ENCODE results near the gene TRABD2B.

Gene TRABD2B

DNA sequence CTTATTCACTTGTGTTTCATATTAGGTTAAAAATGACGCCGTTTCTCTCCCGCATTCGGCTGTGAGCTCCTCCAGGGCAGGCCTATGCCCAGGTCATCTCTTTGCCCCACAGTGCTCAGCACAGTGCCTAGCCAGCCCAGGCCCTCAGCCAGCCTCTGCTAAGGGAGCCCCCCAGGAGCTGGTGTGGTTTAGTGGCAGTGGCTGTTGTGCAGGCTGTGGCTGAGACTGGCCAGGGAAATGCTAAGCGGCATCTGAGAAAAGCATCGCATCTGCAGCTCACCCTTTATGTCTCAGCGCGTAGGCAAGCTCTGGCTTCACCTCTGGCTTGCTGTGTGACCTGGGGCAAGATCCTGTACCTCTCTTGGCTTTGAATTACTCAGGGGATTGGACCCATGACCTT, 275.1 kb downstream of the TRABD2B start:
- H3K9ac ChIP-seq, result no peak overlapping the region
- H3K36me3 ChIP-seq, result no peaks in the 10 kb centered on the region
- no peak overlapping the region for H3K27ac ChIP-seq
- no peak for TF ChIP-seq Cebpa-rat (IDR thresholded peaks at IDR 0.05)
- no peaks in the 10 kb centered on the region for H3K9me3 ChIP-seq (replicated peaks in 1 of 11)
- H3K4me2 ChIP-seq, result no peak overlapping the region
- H3K4me3 ChIP-seq, result no peak overlapping the region
- H3K4me1 ChIP-seq, result peaks cover 0 to 15% (median 6%) of the 10 kb centered on the region in 10 experiments; a peak in 10 of 20 replicates
- no peaks in the 10 kb centered on the region; a peak in 3 of 22 replicates for H4K20me1 ChIP-seq
- H3K27me3 ChIP-seq, result peaks cover 14 to 19% (median 18%) of the 10 kb centered on the region in 11 experiments; a peak in 21 of 22 replicates

DNA sequence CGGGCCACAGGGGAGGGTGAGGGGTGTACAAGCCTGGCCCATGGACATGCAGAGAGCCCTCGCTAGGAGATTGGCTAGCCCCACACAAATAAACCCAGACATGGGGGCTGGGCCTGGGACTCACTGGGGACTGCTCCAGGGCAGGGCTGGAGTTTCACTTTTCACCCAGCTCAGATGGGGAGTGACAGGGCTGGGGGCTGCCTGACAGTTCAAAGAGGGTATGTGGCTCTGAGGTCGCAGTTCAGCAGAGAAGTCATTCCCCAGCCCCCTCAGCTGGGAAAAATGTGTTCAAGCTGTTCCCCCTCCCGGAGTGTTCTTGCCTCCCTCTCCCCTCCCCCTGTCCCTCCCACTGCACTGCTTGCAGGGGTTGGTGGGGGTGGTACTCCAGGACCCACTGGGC, 277.1 kb downstream of the TRABD2B start:
- Histone ChIP-seq H4K20me1 (no peaks in the 10 kb centered on the region; a peak in 2 of 22 replicates), H3K36me3 (no peaks in the 10 kb centered on the region), H3K9me3 (replicated peaks in 1 of 11) (no peaks in the 10 kb centered on the region), H3K4me2 (no peak overlapping the region), H3K9ac (no peak overlapping the region), H3K27ac (no peak overlapping the region), H3K4me1 (peaks cover 0 to 7% (median 0%) of the 10 kb centered on the region in 10 experiments; a peak in 2 of 20 replicates), H3K4me3 (no peak overlapping the region), H3K27me3 (peaks cover 5 to 10% (median 8%) of the 10 kb centered on the region in 11 experiments; a peak in 18 of 22 replicates)
- no peak for TF ChIP-seq Cebpa-rat (IDR thresholded peaks at IDR 0.05)

DNA sequence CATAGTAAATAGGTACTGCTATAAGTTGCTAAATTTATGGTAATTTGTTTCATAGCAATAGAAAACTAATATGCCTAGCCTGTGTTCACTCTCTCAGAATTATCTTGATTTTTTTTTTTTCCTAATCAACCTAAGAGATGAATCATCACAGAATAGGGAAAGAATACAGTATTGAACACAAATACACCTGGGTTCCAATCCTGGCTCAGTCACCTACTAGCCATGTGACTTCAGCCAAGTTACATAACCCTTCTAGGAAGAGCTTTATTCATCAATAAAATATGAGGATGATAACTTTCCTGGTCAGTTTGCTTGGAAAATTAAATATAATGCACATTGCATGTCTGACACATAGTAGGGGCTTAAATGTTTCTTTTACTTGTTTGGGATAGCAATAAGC, 279.8 kb downstream of the TRABD2B start:
- no peak for TF ChIP-seq Cebpa-rat (IDR thresholded peaks at IDR 0.05)
- Histone ChIP-seq H3K4me2 (no peak overlapping the region), H3K27me3 (peaks cover 6 to 15% (median 9%) of the 10 kb centered on the region in 11 experiments; a peak in 20 of 22 replicates), H3K4me1 (peaks cover 0 to 7% (median 0%) of the 10 kb centered on the region in 10 experiments; a peak in 2 of 20 replicates), H3K9me3 (replicated peaks in 1 of 11) (no peaks in the 10 kb centered on the region), H3K4me3 (no peak overlapping the region), H3K36me3 (no peaks in the 10 kb centered on the region), H3K27ac (no peak overlapping the region), H4K20me1 (no peaks in the 10 kb centered on the region; a peak in 2 of 22 replicates), H3K9ac (no peak overlapping the region)

DNA sequence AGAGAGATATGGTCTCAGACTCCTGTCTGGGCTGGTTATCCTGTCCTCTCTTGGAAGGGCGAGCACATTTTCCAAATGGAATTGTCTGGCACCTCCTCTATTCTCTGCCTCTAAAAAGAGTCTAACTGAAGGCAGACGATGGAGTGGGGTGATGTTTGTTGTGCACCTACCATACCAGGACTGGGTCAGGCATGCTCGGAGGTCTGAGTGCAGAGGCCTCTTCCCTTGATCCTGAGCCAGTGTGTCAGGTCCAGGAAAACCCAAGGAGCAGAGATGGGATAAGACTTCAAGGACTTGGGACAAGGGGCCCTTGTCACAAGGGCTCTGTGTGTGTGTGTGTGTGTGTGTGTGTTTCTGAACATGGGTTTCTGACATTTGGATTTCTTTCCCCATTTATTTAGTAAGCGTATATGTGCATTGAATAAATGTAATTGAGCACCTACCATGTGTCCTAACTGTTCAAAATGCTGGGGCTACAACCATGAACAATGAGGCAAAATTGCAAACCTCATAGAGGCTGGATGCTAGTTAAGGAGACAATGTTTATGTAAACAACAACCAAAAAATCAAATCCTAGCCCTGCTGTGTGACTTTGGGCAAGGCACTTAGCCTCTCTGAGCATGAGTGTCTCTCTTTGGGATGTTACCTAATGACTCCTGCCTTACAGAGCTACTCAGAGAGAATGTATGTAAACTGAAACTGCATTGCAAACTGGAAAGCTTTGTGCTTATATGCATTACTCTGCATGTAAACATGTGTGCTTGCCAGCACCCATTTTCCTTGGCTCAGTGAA, 283.0 kb downstream of the TRABD2B start:
- TF ChIP-seq Cebpa-rat (IDR thresholded peaks at IDR 0.05), result no peak
- Histone ChIP-seq H3K4me2 (no peak overlapping the region), H3K4me1 (peaks cover 8 to 17% (median 11%) of the 10 kb centered on the region in 10 experiments; a peak in 19 of 20 replicates), H3K4me3 (no peak overlapping the region), H4K20me1 (peaks cover 0 to 21% (median 12%) of the 10 kb centered on the region in 11 experiments; a peak in 16 of 22 replicates), H3K27ac (no peak overlapping the region), H3K9ac (no peak overlapping the region), H3K27me3 (peaks cover 38 to 47% (median 41%) of the 10 kb centered on the region in 11 experiments), H3K9me3 (replicated peaks in 1 of 11) (no peaks in the 10 kb centered on the region), H3K36me3 (no peaks in the 10 kb centered on the region)

DNA sequence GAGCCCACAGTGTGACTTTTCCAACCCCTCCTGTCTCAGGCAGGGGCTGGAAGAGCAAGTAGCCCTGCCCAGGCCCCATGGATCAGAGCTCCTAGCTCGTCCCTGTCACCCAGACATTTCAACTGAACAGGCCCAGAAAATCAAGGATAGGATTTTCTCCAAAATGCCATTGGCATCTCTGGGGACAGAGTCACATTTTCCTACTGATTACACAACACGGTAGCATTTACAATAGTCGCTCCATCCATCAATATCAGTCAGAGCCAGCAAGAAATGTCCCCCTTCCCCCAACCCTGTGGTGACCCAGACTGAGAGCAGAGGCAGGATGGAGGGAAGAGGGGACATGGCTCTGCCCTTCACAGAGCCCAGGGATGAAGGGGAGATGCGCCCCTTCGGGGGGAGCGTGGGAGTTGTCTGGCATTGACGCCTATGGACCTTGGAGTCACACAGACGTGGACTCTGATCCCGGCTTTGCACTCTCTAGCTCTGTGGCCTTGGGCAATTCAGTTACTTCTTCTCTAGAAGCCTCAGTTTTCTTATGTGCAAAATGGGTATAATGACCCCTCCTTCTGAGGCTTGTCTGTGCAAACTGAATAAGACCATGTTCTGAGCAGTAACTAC, 283.7 kb downstream of the TRABD2B start:
- no peak overlapping the region for H3K4me2 ChIP-seq
- no peak overlapping the region for H3K9ac ChIP-seq
- H3K4me3 ChIP-seq, result no peak overlapping the region
- no peak for TF ChIP-seq Cebpa-rat (IDR thresholded peaks at IDR 0.05)
- H3K27me3 ChIP-seq, result peaks cover 45 to 54% (median 48%) of the 10 kb centered on the region in 11 experiments
- no peak overlapping the region for H3K27ac ChIP-seq
- peaks cover 14 to 24% (median 19%) of the 10 kb centered on the region in 10 experiments; a peak in 19 of 20 replicates for H3K4me1 ChIP-seq
- H3K36me3 ChIP-seq, result no peaks in the 10 kb centered on the region
- no peaks in the 10 kb centered on the region for H3K9me3 ChIP-seq (replicated peaks in 1 of 11)
- H4K20me1 ChIP-seq, result peaks cover 0 to 29% (median 16%) of the 10 kb centered on the region in 11 experiments; a peak in 16 of 22 replicates

DNA sequence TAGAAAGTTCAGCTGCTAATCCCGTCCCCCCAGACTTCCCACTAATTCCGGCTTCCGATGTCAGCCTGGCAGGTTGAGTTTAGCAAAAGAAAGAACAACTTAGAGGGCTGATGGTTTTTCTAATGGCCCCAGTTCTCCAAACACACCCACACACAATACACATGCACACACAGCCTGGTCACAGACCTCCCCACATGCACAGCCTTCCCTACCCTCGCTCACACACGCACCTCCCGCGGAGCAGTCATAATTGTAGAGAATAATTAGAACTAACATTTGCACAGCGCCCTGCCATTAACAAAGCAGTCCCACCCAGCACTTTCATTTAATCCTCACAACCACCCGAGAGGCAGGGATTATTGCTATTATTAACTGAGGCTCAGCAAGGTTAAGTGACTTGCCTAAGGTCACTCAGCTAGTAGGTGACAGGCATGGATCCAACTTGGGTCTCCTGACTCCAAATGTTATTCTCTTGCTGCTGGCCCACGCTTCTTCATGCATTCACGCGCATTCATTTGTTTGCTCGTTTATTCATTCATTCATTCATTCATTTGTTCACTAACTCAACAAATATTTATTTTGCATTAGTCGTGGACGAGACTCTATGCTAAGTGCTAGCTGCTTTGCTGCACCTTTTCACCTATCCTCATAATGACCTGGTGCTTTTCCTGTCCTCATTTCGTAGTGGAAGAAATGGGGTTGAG, 284.4 kb downstream of the TRABD2B start:
- Histone ChIP-seq H3K4me3 (no peak overlapping the region), H3K4me1 (peaks cover 14 to 25% (median 20%) of the 10 kb centered on the region in 10 experiments; a peak in 19 of 20 replicates), H3K27me3 (peaks cover 52 to 61% (median 55%) of the 10 kb centered on the region in 11 experiments), H3K27ac (no peak overlapping the region), H4K20me1 (peaks cover 0 to 33% (median 17%) of the 10 kb centered on the region in 11 experiments; a peak in 16 of 22 replicates), H3K9ac (no peak overlapping the region), H3K9me3 (replicated peaks in 1 of 11) (no peaks in the 10 kb centered on the region), H3K4me2 (no peak overlapping the region), H3K36me3 (no peaks in the 10 kb centered on the region)
- TF ChIP-seq Cebpa-rat (IDR thresholded peaks at IDR 0.05), result no peak

DNA sequence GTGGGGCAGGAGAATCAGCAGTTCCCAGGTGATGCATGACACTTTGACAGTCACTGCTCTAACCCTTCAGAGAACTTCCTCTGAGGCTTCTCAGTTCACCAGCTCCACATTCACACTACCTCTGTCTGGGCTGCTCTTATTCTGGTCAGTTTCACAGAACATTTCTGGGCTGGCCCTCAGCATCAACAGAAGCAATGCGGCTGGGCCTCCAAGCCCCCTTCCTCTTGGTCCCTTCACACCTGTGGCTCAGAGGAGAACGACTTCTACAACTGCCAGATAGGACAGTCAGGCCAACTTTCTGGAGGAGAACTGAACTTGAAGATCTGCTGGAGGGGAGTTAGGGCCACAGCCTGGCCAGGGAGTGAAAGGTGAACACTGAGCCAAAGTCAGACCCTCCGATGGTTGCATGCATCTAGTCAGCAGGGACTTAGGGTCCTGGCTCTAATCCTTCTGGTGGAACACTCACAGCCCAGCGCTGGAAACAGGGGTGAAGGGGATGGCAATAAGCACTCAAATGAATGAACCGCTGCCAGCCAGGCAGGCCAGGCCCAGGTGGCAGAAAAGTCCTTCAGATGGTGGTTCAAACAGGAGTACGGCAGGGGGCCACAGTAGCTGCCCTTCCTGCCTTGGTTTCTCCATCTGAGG, 285.2 kb downstream of the TRABD2B start:
- peaks cover 60 to 69% (median 63%) of the 10 kb centered on the region in 11 experiments for H3K27me3 ChIP-seq
- H3K27ac ChIP-seq, result no peak overlapping the region
- H3K9ac ChIP-seq, result no peak overlapping the region
- H4K20me1 ChIP-seq, result peaks cover 0 to 33% (median 17%) of the 10 kb centered on the region in 11 experiments; a peak in 16 of 22 replicates
- no peaks in the 10 kb centered on the region for H3K9me3 ChIP-seq (replicated peaks in 1 of 11)
- no peak overlapping the region for H3K4me2 ChIP-seq
- no peak for TF ChIP-seq Cebpa-rat (IDR thresholded peaks at IDR 0.05)
- H3K36me3 ChIP-seq, result no peaks in the 10 kb centered on the region
- no peak overlapping the region for H3K4me3 ChIP-seq
- H3K4me1 ChIP-seq, result peaks cover 14 to 25% (median 20%) of the 10 kb centered on the region in 10 experiments; a peak in 19 of 20 replicates

DNA sequence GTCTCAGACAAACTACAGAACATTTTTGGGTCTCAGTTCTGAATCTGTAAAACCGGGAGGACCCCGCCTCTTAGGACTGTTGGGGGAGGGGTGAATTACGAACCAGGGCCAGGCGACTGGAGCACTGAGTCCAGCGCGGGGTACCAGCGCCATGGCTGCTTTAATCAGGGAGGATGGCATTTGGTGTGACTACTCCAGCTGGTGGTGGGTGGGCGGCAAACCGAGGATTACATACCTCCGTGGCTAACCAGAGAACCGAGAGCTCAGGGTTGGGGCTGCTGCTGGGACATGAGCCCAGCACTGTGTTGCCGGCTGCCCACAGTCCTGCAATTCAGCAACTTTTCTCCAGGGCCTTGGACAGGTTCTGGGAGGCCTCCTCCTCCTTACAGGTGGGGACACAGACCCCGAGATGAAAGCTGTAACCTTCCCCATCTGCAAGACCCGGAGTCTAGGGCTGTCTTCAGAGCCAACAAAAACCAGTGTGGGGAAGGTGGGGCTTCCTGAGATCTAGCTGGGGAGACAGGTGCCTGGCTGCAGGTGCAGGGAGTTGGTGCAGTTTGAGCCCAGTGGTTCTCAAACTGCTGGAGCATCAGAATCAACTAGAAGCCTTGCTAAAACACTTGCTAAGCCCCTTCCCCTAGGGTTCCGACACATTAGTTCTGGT, 285.9 kb downstream of the TRABD2B start:
- H3K4me1 ChIP-seq, result peaks cover 14 to 25% (median 20%) of the 10 kb centered on the region in 10 experiments; a peak in 19 of 20 replicates
- H3K4me2 ChIP-seq, result no peak overlapping the region
- peaks cover 0 to 33% (median 17%) of the 10 kb centered on the region in 11 experiments; a peak in 16 of 22 replicates for H4K20me1 ChIP-seq
- H3K27ac ChIP-seq, result no peak overlapping the region
- no peaks in the 10 kb centered on the region for H3K36me3 ChIP-seq
- H3K9me3 ChIP-seq (replicated peaks in 1 of 11), result no peaks in the 10 kb centered on the region
- H3K4me3 ChIP-seq, result no peak overlapping the region
- TF ChIP-seq Cebpa-rat (IDR thresholded peaks at IDR 0.05), result no peak
- H3K27me3 ChIP-seq, result peaks cover 66 to 75% (median 69%) of the 10 kb centered on the region in 11 experiments
- H3K9ac ChIP-seq, result no peak overlapping the region
